SK-N-SH treated with all-trans-retinoic acid at 6 μM for 48 hours (cell line): ENCODE data around the gene TRIM13.

ENCODE experiments used
- ARNTL ChIP-seq: fragments of 450-650 bp; formaldehyde crosslinking; IDR thresholded peaks from 2 replicates; pipeline ENCODE4 v1.5.0; 2020; ENCODE audit warnings: low read depth, mild to moderate bottlenecking, moderate library complexity, borderline replicate concordance
- BACH2 ChIP-seq: fragments of 250-450 bp; sonication (Bioruptor Pico); IDR thresholded peaks from 2 replicates; pipeline ENCODE4 v1.9.0; 2021; ENCODE audit warnings: mild to moderate bottlenecking, borderline replicate concordance
- CREB5 ChIP-seq: fragments of 250-450 bp; sonication (Bioruptor Pico); IDR thresholded peaks from 2 replicates; pipeline ENCODE4 v1.5.1; 2020; ENCODE audit warnings: low read depth, mild to moderate bottlenecking, moderate library complexity
- CSRNP3 ChIP-seq: fragments of 250-450 bp; sonication (Bioruptor Pico); IDR thresholded peaks from 2 replicates; pipeline ENCODE4 v1.5.1; 2021; ENCODE audit warnings: mild to moderate bottlenecking, moderate library complexity
- GLIS3 ChIP-seq: fragments of 250-450 bp; sonication (Bioruptor Pico); IDR thresholded peaks from 2 replicates; pipeline ENCODE4 v1.5.0; 2020; ENCODE audit warnings: mild to moderate bottlenecking, moderate library complexity
- PATZ1 ChIP-seq: fragments of 250-450 bp; sonication (Bioruptor Pico); IDR thresholded peaks from 2 replicates; pipeline ENCODE4 v1.8.0; 2020; ENCODE audit warnings: mild to moderate bottlenecking, moderate library complexity, borderline replicate concordance
- POU6F1 ChIP-seq: fragments of 250-450 bp; sonication (Bioruptor Pico); IDR thresholded peaks from 2 replicates; pipeline ENCODE4 v1.8.0; 2021; ENCODE audit warnings: low read depth, mild to moderate bottlenecking, moderate library complexity, borderline replicate concordance
- RARB ChIP-seq: fragments of 250-450 bp; sonication (Bioruptor Pico); IDR thresholded peaks from 2 replicates; pipeline ENCODE4 v1.8.0; 2021; ENCODE audit warnings: mild to moderate bottlenecking, moderate library complexity
- TOX ChIP-seq: fragments of 250-450 bp; sonication (Bioruptor Pico); IDR thresholded peaks from 2 replicates; pipeline ENCODE4 v1.8.0; 2021; ENCODE audit warnings: mild to moderate bottlenecking, moderate library complexity, borderline replicate concordance
- ZFP3 ChIP-seq: fragments of 250-450 bp; sonication (Bioruptor Pico); IDR thresholded peaks from 2 replicates; pipeline ENCODE4 v1.5.0; 2020; ENCODE audit warnings: mild to moderate bottlenecking, moderate library complexity
- ZFP30 ChIP-seq: fragments of 450-650 bp; formaldehyde crosslinking; IDR thresholded peaks from 2 replicates; pipeline ENCODE4 v1.5.0; 2022; ENCODE audit warnings: mild to moderate bottlenecking, moderate library complexity
- ZNF8 ChIP-seq: fragments of 450-650 bp; formaldehyde crosslinking; IDR thresholded peaks from 2 replicates; pipeline ENCODE4 v1.5.0; 2020; ENCODE audit warnings: mild to moderate bottlenecking, moderate library complexity

GRCh38 chr13:50052478-50052877 lies 55.6 kb downstream of the TRIM13 start:
- TF ChIP-seq POU6F1 (CRISPR knock-in tag) (no peak), CSRNP3 (no peak), PATZ1 (CRISPR knock-in tag) (no peak), GLIS3 (CRISPR knock-in tag) (no peak), TOX (no peak), RARB (CRISPR knock-in tag) (no peak), ARNTL (CRISPR knock-in tag) (no peak), ZFP3 (no peak), ZNF8 (no peak), BACH2 (CRISPR knock-in tag) (no peak), ZFP30 (CRISPR knock-in tag) (no peak), CREB5 (CRISPR knock-in tag) (no peak)
